Neural cell (in vitro differentiated cells): ENCODE data around the gene AMZ2. TPM values are rescaled to one million over a fixed set of nuclear protein-coding genes. Genes with fewer than 3 reads are reported as not detected.

Source experiments
- H2AFZ ChIP-seq: fragments of 200-600, 300-800 bp; sonication (generic), shearing (Covaris generic); 2 replicates; pipeline ENCODE4 v1.6.0; 2014; ENCODE audit warnings: low read depth, mild to moderate bottlenecking, antibody characterized with exemption, low read length, moderate library complexity
- H3F3A ChIP-seq: fragments of 200-600 bp; shearing (Covaris generic); 2 replicates; pipeline ENCODE4 v1.6.1; 2016; ENCODE audit warnings: mild to moderate bottlenecking, moderate library complexity, mixed read lengths, antibody characterized with exemption, low read length; ENCODE audit not compliant: insufficient read depth, poor library complexity, severe bottlenecking
- H3K27ac ChIP-seq: fragments of 200-600, 300-800 bp; sonication (generic), shearing (Covaris generic); 2 replicates; pipeline ENCODE4 v1.5.1; 2014; ENCODE audit warnings: mild to moderate bottlenecking, low read length, moderate library complexity
- H3K27me3 ChIP-seq: fragments of 300-800, 200-600 bp; sonication (generic), shearing (Covaris generic); 2 replicates; pipeline ENCODE4 v1.6.0; 2014; ENCODE audit warnings: mild to moderate bottlenecking, low read depth, low read length, moderate library complexity; ENCODE audit not compliant: insufficient read depth
- H3K36me3 ChIP-seq: fragments of 300-800, 200-600 bp; sonication (generic), shearing (Covaris generic); 2 replicates; pipeline ENCODE4 v1.5.1; 2014; ENCODE audit warnings: mild to moderate bottlenecking, antibody characterized with exemption, low read length, moderate library complexity; ENCODE audit not compliant: insufficient read depth
- H3K4me2 ChIP-seq: fragments of 300-800, 200-600 bp; sonication (generic), shearing (Covaris generic); 2 replicates; pipeline ENCODE4 v1.6.0; 2014; ENCODE audit warnings: mild to moderate bottlenecking, low read length
- H3K4me3 ChIP-seq: fragments of 300-800, 200-600 bp; sonication (generic), shearing (Covaris generic); 2 replicates; pipeline ENCODE4 v1.5.1; 2014; ENCODE audit warnings: mild to moderate bottlenecking, low read length, moderate library complexity
- H3K79me2 ChIP-seq: fragments of 200-600 bp; shearing (Covaris generic); replicated peaks from 2 replicates; pipeline ENCODE4 v1.6.0; 2014; ENCODE audit warnings: mild to moderate bottlenecking, low read length, moderate library complexity; ENCODE audit not compliant: insufficient read depth
- H3K9ac ChIP-seq: fragments of 300-800, 200-600 bp; sonication (generic), shearing (Covaris generic); 2 replicates; pipeline ENCODE4 v1.6.1; 2016; ENCODE audit warnings: mild to moderate bottlenecking, low read length, mixed read lengths
- H3K9me2 ChIP-seq: fragments of 200-600 bp; shearing (Covaris generic); 2 replicates; pipeline ENCODE4 v1.6.1; 2016; ENCODE audit warnings: mild to moderate bottlenecking, low read length, mixed read lengths; ENCODE audit not compliant: insufficient read depth
- H3K9me3 ChIP-seq: fragments of 200-600, 300-800 bp; sonication (generic), shearing (Covaris generic); 2 replicates; pipeline ENCODE4 v1.6.1; 2016; ENCODE audit warnings: mild to moderate bottlenecking, mixed run types, low read length, moderate library complexity, mixed read lengths
- H4K20me1 ChIP-seq: fragments of 200-600 bp; shearing (Covaris generic); 2 replicates; pipeline ENCODE4 v1.6.1; 2016; ENCODE audit warnings: mild to moderate bottlenecking, mixed run types; ENCODE audit not compliant: insufficient read depth
- CTCF ChIP-seq: fragments of 450-650 bp; IDR thresholded peaks from 2 replicates; pipeline ENCODE4 v1.5.1; 2014; ENCODE audit warnings: antibody characterized with exemption, mild to moderate bottlenecking, moderate library complexity; ENCODE audit not compliant: poor library complexity, severe bottlenecking
- EP300 ChIP-seq: fragments of 450-650 bp; conservative IDR thresholded peaks from 2 replicates; pipeline ENCODE4 v1.6.1; 2014; ENCODE audit warnings: antibody characterized with exemption, mild to moderate bottlenecking, moderate library complexity; ENCODE audit not compliant: poor library complexity, severe bottlenecking
- EZH2 ChIP-seq: fragments of 200-600, 300-800 bp; shearing (Covaris generic), sonication (generic); IDR thresholded peaks from 2 replicates; pipeline ENCODE4 v1.6.1; 2014; ENCODE audit warnings: antibody characterized with exemption, low read length, borderline replicate concordance, mild to moderate bottlenecking; ENCODE audit not compliant: insufficient read depth, poor library complexity, severe bottlenecking
- MXI1 ChIP-seq: fragments of 450-650 bp; conservative IDR thresholded peaks from 2 replicates; pipeline ENCODE4 v1.6.1; 2014; ENCODE audit warnings: antibody characterized with exemption, mild to moderate bottlenecking; ENCODE audit not compliant: poor library complexity, severe bottlenecking
- POLR2AphosphoS5 ChIP-seq: IDR thresholded peaks from 2 replicates; pipeline ENCODE4 v1.6.1; 2012
- RAD21 ChIP-seq: fragments of 450-650 bp; conservative IDR thresholded peaks from 2 replicates; pipeline ENCODE4 v1.6.1; 2014; ENCODE audit warnings: antibody characterized with exemption, mild to moderate bottlenecking, moderate library complexity
- REST ChIP-seq: IDR thresholded peaks from 2 replicates; pipeline ENCODE4 v1.6.1; 2012; ENCODE audit warnings: borderline replicate concordance
- SMC3 ChIP-seq: fragments of 450-650 bp; conservative IDR thresholded peaks from 2 replicates; pipeline ENCODE4 v1.6.1; 2014; ENCODE audit warnings: antibody characterized with exemption, mild to moderate bottlenecking, moderate library complexity; ENCODE audit not compliant: poor library complexity
- TAF1 ChIP-seq: IDR thresholded peaks from 2 replicates; pipeline ENCODE4 v1.6.1; 2012; ENCODE audit warnings: low read depth
- polyA plus RNA-seq: library from polyadenylated mRNA; depleted of rRNA; stranded (reverse); fragments of >200 nt; gene quantifications from 2 replicates; pipeline ENCODE4 v1.2.3, GENCODE V29; 2014

Gene AMZ2
- polyA plus RNA-seq, 1 donor from 2014 or later, result 158 TPM

- Histone ChIP-seq H3F3A (no peaks in the 10 kb centered on the region), H3K9ac (no peak overlapping the region)
Observed at GRCh38 chr17:68304706-68305105, 56.9 kb downstream of the AMZ2 start.

GRCh38 chr17:68305142-68305541, 57.3 kb downstream of the AMZ2 start:
- Histone ChIP-seq H3K36me3 (no peaks in the 10 kb centered on the region), H3K9ac (no peak overlapping the region), H3F3A (no peaks in the 10 kb centered on the region), H3K9me3 (peaks cover 3% of the 10 kb centered on the region), H2AFZ (no peak overlapping the region), H3K27ac (no peak overlapping the region), H3K4me2 (no peak overlapping the region), H3K4me3 (no peak overlapping the region), H3K27me3 (no peaks in the 10 kb centered on the region), H4K20me1 (no peaks in the 10 kb centered on the region), H3K79me2 (no peaks in the 10 kb centered on the region), H3K9me2 (no peaks in the 10 kb centered on the region)
- TF ChIP-seq POLR2AphosphoS5 (no peak), TAF1 (no peak)

More at GRCh38 chr17:68304706-68305105, 56.9 kb downstream of the AMZ2 start:
- Histone ChIP-seq H3K4me2 (no peak overlapping the region), H3K79me2 (no peaks in the 10 kb centered on the region), H3K27me3 (no peaks in the 10 kb centered on the region), H3K9me2 (no peaks in the 10 kb centered on the region), H3K36me3 (no peaks in the 10 kb centered on the region), H3K9me3 (peaks cover 3% of the 10 kb centered on the region), H3K4me3 (no peak overlapping the region), H4K20me1 (no peaks in the 10 kb centered on the region), H3K27ac (no peak overlapping the region), H2AFZ (no peak overlapping the region)
- no peak for TF ChIP-seq TAF1
- TF ChIP-seq POLR2AphosphoS5, result no peak
- no peak for TF ChIP-seq SMC3
- no peak for TF ChIP-seq RAD21
- no peak for TF ChIP-seq CTCF
- no peak for TF ChIP-seq REST
- TF ChIP-seq EZH2, result no peak
- no peak for TF ChIP-seq MXI1
- TF ChIP-seq EP300, result no peak

Other genes with a start within 250 kb of the AMZ2 start
- gene KPNA2, start 212.3 kb upstream of the AMZ2 start, polyA plus RNA-seq, result 81.2 and 86.6 TPM in 2 replicates
- gene SLC16A6, start 43.1 kb downstream of the AMZ2 start, polyA plus RNA-seq, result 15.6 and 17.6 TPM in 2 replicates
- gene ARSG, start 43.5 kb downstream of the AMZ2 start, polyA plus RNA-seq, result 11.3 and 16.9 TPM in 2 replicates
- 8.3 and 17.8 TPM in 2 replicates for gene WIPI1, start 209.5 kb downstream of the AMZ2 start, polyA plus RNA-seq